GM19395 (cell line): ENCODE measurements around the gene IGF1R.

Experiments
- ATAC-seq: cut with Tn5 transposase; IDR thresholded peaks from one replicate; pipeline ENCODE4 v1.9.1; 2021; ENCODE audit warnings: mild to moderate bottlenecking, moderate library complexity; ENCODE audit not compliant: unreplicated experiment

IGF1R gene

GRCh38 chr15:98931004-98931403 is 282.7 kb downstream of the IGF1R start:
- ATAC-seq: no peak

DNA sequence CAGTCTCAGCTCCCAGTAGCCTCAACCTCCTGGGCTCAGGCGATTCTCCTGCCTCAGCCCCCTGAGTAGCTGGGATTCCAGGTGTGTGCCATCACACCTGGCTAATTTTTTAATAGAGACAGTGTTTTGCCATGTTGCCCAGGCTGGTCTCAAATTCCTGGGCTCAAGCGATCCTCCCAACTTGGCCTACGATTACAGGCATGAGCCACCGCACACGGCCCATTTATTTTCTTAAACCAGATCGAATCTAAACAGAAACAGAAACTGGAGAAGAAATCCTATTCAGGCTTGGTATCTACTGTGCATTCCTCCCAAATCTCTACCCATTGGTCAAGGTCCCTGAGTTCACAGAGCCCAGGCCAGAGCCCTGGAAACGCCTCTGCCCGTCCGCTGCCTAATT is 285.1 kb downstream of the IGF1R start:
- ATAC-seq: no peak

DNA sequence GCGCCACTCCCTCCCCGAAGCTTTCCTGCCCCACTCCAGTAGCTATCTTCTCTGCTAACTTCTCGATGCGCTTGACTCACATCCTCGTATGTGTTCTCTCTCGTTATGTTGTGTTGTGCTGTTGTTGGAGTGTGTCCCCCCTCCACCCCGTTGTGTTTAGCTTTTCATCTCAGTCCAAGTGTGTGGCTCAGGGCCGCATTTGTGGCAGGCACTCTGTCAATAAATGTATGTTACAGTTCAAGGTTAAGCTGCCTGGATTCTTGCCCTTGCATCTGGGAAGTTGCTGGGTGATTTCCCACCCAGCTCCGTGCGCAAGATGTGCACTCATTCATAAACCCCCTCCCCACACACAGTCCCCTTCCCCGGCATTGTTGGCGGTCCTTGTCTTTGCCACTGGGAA is 287.4 kb downstream of the IGF1R start:
- no peak for ATAC-seq

GRCh38 chr15:98937413-98938104 is 289.2 kb downstream of the IGF1R start:
- ATAC-seq: peak; percentile 88

GRCh38 chr15:98938105-98938417 is 289.7 kb downstream of the IGF1R start:
- peak; percentile 40 for ATAC-seq

- ATAC-seq: no peak
Measured at GRCh38 chr15:98938799-98939198, 290.5 kb downstream of the IGF1R start.

- no peak for ATAC-seq
Measured at GRCh38 chr15:98939311-98940080, 291.2 kb downstream of the IGF1R start.

GRCh38 chr15:98941595-98942255 is 293.4 kb downstream of the IGF1R start:
- no peak for ATAC-seq

- ATAC-seq: no peak
Measured at GRCh38 chr15:98942431-98942830, 294.1 kb downstream of the IGF1R start.

DNA sequence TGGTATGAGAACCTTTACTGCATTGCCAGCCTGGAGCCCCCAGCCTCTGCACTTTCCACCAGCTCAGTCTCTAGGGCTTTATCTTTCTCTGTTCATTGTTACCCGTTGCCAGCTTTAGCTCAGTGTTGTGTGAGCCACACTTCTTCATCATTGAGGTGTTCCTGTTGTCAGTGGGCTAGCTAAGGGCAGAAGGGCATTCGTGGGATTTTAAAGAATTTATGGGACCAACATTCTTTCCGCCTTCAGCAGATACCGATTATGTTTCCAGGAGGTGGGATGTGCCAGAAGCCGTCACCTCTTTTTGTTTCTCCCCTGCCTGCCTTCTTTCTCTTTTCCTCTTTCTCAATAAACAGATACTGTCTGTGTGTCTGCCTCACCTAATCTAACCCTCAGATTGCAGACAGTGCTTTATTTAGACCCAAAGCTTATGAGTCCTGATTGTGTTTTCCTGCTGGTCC is 294.7 kb downstream of the IGF1R start:
- no peak for ATAC-seq

DNA sequence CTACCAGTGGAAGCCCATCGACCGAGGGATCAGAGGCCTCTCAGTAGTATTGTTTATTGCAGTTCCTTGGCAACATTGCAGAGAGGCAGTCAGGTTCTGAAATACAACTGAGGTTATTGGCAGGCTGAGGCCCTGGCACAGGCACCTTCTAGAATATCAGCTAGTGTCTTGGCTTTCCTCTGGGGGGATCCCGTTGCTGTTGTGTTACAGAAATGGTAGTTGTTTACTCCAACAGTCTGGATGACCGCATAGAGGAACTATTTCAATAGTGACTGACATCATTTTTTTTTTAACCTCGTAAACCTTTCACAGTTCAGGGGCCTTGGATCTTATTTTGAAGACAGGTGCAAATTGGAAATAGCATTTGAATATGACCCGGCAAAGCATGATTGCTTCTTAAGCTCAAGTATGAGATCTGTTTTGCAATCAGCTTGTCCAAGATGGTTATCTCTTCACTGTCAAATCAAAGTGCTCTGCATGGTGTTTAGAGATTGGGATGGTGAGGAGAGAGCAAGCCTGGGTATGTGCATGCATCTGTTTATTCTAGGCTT is 295.3 kb downstream of the IGF1R start:
- ATAC-seq: no peak

DNA sequence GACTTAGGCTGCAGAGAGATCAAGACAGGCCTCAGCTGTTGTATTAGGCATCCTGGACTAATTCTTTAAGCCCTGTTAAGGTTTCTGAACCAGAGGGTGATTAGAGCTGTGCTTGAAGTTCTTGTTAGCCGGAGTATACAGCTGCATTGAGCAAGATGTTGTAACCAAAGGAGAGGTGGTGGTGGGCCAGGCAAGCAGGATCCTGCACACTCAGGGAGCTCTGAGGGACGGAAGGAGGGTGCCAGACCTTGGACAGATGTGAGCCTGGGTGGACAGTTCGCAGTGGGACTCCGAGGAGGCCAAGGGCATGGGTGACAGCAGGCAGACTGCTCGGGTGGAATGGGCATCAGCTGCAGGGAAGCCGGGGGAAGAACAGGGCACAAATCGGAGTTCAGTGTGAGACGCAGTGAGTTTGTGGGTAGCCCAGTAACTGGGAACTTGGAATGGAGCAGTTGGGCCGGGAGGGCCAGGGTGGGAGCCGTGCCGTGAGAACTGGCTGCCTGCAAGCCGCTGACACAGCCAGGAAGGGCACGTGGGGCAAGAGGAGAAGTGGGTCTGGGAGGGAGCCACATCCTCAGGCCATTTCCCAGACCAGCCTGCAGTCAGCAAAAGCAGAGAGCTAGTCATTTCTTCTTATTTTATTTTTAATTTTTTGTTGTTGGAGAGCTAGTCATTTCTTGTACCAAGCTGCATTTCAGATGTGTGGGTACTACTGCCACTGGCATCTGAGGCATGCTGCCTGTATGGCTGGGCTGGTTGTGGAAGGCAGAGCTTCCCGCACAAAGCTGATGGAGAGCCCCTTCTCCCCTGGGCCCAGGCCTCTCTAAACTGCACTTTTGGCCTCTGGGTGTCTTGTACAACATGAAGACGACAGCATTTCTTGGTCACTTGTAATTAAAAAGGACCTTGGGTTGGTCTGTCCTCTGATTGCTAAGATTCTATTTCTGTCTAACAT is 298.2 kb downstream of the IGF1R start:
- no peak for ATAC-seq

GRCh38 chr15:98948456-98948855 is 300.1 kb downstream of the IGF1R start:
- no peak for ATAC-seq

GRCh38 chr15:98948941-98949340 is 300.6 kb downstream of the IGF1R start:
- ATAC-seq: no peak

- no peak for ATAC-seq
Measured at GRCh38 chr15:98949624-98950023, 301.3 kb downstream of the IGF1R start.

DNA sequence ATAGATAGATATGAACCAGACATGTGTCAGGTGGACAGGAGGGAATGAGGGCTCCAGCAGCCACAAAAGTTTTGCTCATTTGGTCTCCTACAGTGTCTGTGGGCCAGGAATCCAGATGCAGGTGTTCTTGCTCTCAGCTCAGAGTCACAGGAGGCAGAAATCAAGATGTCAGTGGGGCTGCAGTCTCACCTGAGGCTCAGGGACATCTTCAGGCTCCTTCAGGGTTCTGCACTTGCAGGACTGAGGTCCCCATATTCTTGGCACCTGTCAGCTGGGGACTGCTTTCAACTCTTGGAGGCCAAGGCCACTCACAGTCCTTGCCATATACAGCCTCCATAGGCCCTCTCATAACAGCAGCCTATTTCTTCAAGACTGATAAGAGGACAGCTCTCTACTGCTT is 301.9 kb downstream of the IGF1R start:
- no peak for ATAC-seq

GRCh38 chr15:98951004-98951403 is 302.7 kb downstream of the IGF1R start:
- ATAC-seq: no peak

DNA sequence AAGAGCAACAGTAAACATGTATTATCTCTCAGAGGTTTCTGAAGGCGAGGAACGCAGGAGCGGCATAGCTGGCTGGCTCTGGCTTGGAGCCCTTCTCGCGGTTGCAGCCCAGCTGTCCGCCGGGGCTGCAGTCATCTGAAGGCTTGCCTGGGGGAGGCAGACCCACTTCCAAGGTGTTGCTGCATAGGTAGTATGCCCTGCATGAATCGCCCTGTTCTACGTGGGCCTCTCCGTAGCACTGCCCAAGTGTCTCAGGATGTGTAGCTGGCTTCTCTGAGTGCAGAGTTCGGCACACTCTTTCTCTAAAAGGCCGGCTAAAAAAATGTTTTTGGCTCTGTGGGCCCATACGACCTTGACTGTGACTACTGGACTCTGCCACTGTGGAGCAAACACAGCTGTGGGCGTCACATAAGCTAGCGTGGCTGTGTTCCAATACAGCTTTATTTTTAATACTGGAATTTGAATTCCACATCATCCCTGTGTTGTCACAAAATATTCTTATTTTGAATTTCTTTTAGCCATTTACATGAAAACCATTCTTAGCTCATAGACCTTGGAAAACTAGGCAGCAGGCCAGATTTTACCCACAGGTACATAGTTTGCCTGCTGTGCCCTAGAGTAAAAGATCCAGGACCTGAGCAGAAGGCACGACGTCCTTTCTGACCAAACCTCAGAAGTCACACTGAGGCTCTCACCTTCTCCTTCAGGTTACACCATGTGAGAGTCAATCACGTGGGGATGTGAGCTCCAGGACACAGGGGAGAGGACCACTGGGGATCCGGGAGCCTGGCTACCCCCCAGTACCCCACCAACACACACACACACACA is 303.4 kb downstream of the IGF1R start:
- no peak for ATAC-seq

GRCh38 chr15:98952381-98952803 is 304.1 kb downstream of the IGF1R start:
- ATAC-seq: peak; percentile 97
